GM23338 (cell line): ENCODE measurements around the gene EIF2S3. TPM values are rescaled to one million over a fixed set of nuclear protein-coding genes. Genes with fewer than 3 reads are reported as not detected.

Experiments used
- ATAC-seq: fragments of 200-7000 bp; cut with Tn5 transposase; 3 replicates; pipeline ENCODE4 v1.9.1; 2020
- DNase-seq: peaks from one replicate; pipeline ENCODE4 v3.0.0-alpha.2; 2015; ENCODE audit warnings: low spot score
- H2AFZ ChIP-seq: fragments of 200-600 bp; sonication (generic); 2 replicates; pipeline ENCODE4 v1.8.0; 2016; ENCODE audit warnings: antibody characterized with exemption, mild to moderate bottlenecking, moderate library complexity
- H3F3A ChIP-seq: fragments of 200-600 bp; sonication (generic); replicated peaks from 2 replicates; pipeline ENCODE4 v1.8.0; 2017; ENCODE audit warnings: antibody characterized with exemption, mixed run types, low read depth
- H3K27ac ChIP-seq: fragments of 200-600 bp; sonication (generic); 2 replicates; pipeline ENCODE4 v1.6.1; 2016; ENCODE audit warnings: low read depth
- H3K27me3 ChIP-seq: fragments of 200-600 bp; sonication (generic); 2 replicates; pipeline ENCODE4 v1.8.0; 2016; ENCODE audit warnings: mild to moderate bottlenecking, mixed run types, moderate library complexity; ENCODE audit not compliant: insufficient read depth
- H3K36me3 ChIP-seq: fragments of 200-600 bp; sonication (generic); 2 replicates; pipeline ENCODE4 v1.8.0; 2016; ENCODE audit warnings: mild to moderate bottlenecking; ENCODE audit not compliant: insufficient read depth
- H3K4me1 ChIP-seq: fragments of 200-600 bp; sonication (generic); 2 replicates; pipeline ENCODE4 v1.8.0; 2016; ENCODE audit warnings: mild to moderate bottlenecking, moderate library complexity; ENCODE audit not compliant: insufficient read depth
- H3K4me2 ChIP-seq: fragments of 200-600 bp; sonication (generic); 2 replicates; pipeline ENCODE4 v1.7.1; 2017; ENCODE audit warnings: mixed run types
- H3K4me3 ChIP-seq: fragments of 200-600 bp; sonication (generic); 2 replicates; pipeline ENCODE4 v1.6.1; 2016; ENCODE audit warnings: mixed run types
- H3K79me2 ChIP-seq: fragments of 200-600 bp; sonication (generic); replicated peaks from 2 replicates; pipeline ENCODE4 v1.8.0; 2017; ENCODE audit warnings: mild to moderate bottlenecking; ENCODE audit not compliant: insufficient read depth
- H3K9me2 ChIP-seq: fragments of 200-600 bp; sonication (generic); 2 replicates; pipeline ENCODE4 v1.8.0; 2017; ENCODE audit not compliant: insufficient read depth
- H4K20me1 ChIP-seq: fragments of 200-600 bp; sonication (generic); replicated peaks from 2 replicates; pipeline ENCODE4 v1.8.0; 2017; ENCODE audit warnings: mild to moderate bottlenecking; ENCODE audit not compliant: insufficient read depth
- H3K27ac Mint-ChIP-seq: 2 replicates; pipeline ENCODE4 v1.8.0; 2020; ENCODE audit warnings: inconsistent platforms, mild to moderate bottlenecking, moderate library complexity, mixed read lengths
- H3K27me3 Mint-ChIP-seq: 3 replicates; pipeline ENCODE4 v1.8.0; 2022; ENCODE audit warnings: low read depth, mild to moderate bottlenecking, moderate library complexity, mixed read lengths, inconsistent platforms; ENCODE audit not compliant: insufficient read depth, poor library complexity
- H3K36me3 Mint-ChIP-seq: 3 replicates; pipeline ENCODE4 v1.8.0; 2021; ENCODE audit warnings: low read depth, mild to moderate bottlenecking, inconsistent platforms, moderate library complexity, mixed read lengths
- H3K4me1 Mint-ChIP-seq: 3 replicates; pipeline ENCODE4 v1.8.0; 2020; ENCODE audit warnings: mild to moderate bottlenecking, inconsistent platforms, mixed read lengths
- H3K4me3 Mint-ChIP-seq: 3 replicates; pipeline ENCODE4 v1.8.0; 2021; ENCODE audit warnings: moderate library complexity, mild to moderate bottlenecking, inconsistent platforms, mixed read lengths
- H3K9me3 Mint-ChIP-seq: 3 replicates; pipeline ENCODE4 v1.8.0; 2020; ENCODE audit warnings: moderate library complexity, mild to moderate bottlenecking, inconsistent platforms, mixed read lengths
- CREB1 ChIP-seq: fragments of 250-450 bp; sonication (Bioruptor Pico); IDR thresholded peaks from 2 replicates; pipeline ENCODE4 v1.5.0; 2020; ENCODE audit warnings: low read depth, mild to moderate bottlenecking, moderate library complexity
- CTCF ChIP-seq, 2 experiments: fragments of 200-600 bp in 1 of 2; sonication (generic) in 1 of 2; conservative IDR thresholded peaks; 2 replicates each; pipeline versions ENCODE4 v1.5.1 to v1.6.1; 2016 to 2017; ENCODE audit warnings: antibody characterized with exemption in 2 of 2, low read depth in 2 of 2, mild to moderate bottlenecking in 2 of 2, moderate library complexity in 1 of 2
- EZH2 ChIP-seq: fragments of 200-600 bp; sonication (generic); IDR thresholded peaks from one replicate; pipeline ENCODE4 v1.8.0; 2017; ENCODE audit warnings: antibody characterized with exemption, mild to moderate bottlenecking, low read depth; ENCODE audit not compliant: unreplicated experiment
- JUNB ChIP-seq: IDR thresholded peaks from one replicate; pipeline ENCODE4 v1.6.1; 2016; ENCODE audit warnings: antibody characterized with exemption; ENCODE audit not compliant: unreplicated experiment
- NANOG ChIP-seq: IDR thresholded peaks from 2 replicates; pipeline ENCODE4 v1.6.1; 2016; ENCODE audit warnings: antibody characterized with exemption, borderline replicate concordance
- POLR2AphosphoS5 ChIP-seq: IDR thresholded peaks from 2 replicates; pipeline ENCODE4 v1.6.1; 2016; ENCODE audit warnings: antibody characterized with exemption, low read depth
- REST ChIP-seq: IDR thresholded peaks from one replicate; pipeline ENCODE4 v1.6.1; 2018; ENCODE audit warnings: antibody characterized with exemption; ENCODE audit not compliant: unreplicated experiment
- STAT1 ChIP-seq: IDR thresholded peaks from one replicate; pipeline ENCODE4 v1.6.1; 2016; ENCODE audit warnings: antibody characterized with exemption; ENCODE audit not compliant: unreplicated experiment
- ZNF114 ChIP-seq: fragments of 250-450 bp; sonication (Bioruptor Pico); IDR thresholded peaks from 2 replicates; pipeline ENCODE4 v1.5.0; 2020; ENCODE audit warnings: mild to moderate bottlenecking, moderate library complexity
- ZNF462 ChIP-seq: fragments of 250-450 bp; sonication (Bioruptor Pico); IDR thresholded peaks from 2 replicates; pipeline ENCODE4 v1.5.0; 2020; ENCODE audit warnings: mild to moderate bottlenecking, moderate library complexity
- polyA plus RNA-seq: library from polyadenylated mRNA; unstranded; fragments of >200 nt; fragmentation: Nextera tagmentation; extraction: Ambion mirVana; gene quantifications from 2 replicates; pipeline ENCODE4 v1.2.1, GENCODE V29; 2016
- total RNA-seq: library from RNA; depleted of rRNA; stranded (reverse); fragments of >200 nt; shearing (Covaris generic); gene quantifications from 2 replicates; pipeline ENCODE4 v1.2.3, GENCODE V29; 2014

The EIF2S3 gene
- total and polyA plus RNA-seq, 2 experiments from 2014 or later = 90.5 to 323 TPM

GRCh38 chrX:24024819-24025740 is 29.7 kb upstream of the EIF2S3 start:
- peak; percentile 70 for DNase-seq
- H3K4me2 ChIP-seq = peak overlapping the region; percentile 92
- no peaks in the 10 kb centered on the region for H3F3A ChIP-seq
- TF ChIP-seq NANOG (no peak), EZH2 (no peak), REST (no peak), CREB1 (CRISPR knock-in tag) (peak; percentile 76), CTCF (conservative IDR thresholded peaks at IDR 0.05; ENCODE audit: low read depth in 2 of 2) (no peak), POLR2AphosphoS5 (peak; percentile 81), JUNB (no peak), ZNF114 (CRISPR knock-in tag) (no peak), STAT1 (no peak), ZNF462 (CRISPR knock-in tag) (no peak)
- Mint-ChIP-seq H3K27ac (no peak overlapping the region), H3K27me3 (peaks cover 8% of the 10 kb centered on the region), H3K4me1 (peaks cover 2% of the 10 kb centered on the region; the same call in 2 of the 3 replicates), H3K4me3 (peak overlapping the region; percentile 81), H3K36me3 (peaks cover 11% of the 10 kb centered on the region), H3K9me3 (no peaks in the 10 kb centered on the region)
- no peaks in the 10 kb centered on the region for H3K9me2 ChIP-seq
- H3K27ac ChIP-seq = no peak overlapping the region; the same call in 1 of the 2 replicates
- H3K36me3 ChIP-seq = no peaks in the 10 kb centered on the region
- peaks cover 5% of the 10 kb centered on the region; the same call in 1 of the 2 replicates for H4K20me1 ChIP-seq
- ATAC-seq = peak; percentile 67
- H3K4me3 ChIP-seq = peak overlapping the region; percentile 91
- no peaks in the 10 kb centered on the region for H3K4me1 ChIP-seq
- H2AFZ ChIP-seq = no peak overlapping the region
- H3K79me2 ChIP-seq = peaks cover 47% of the 10 kb centered on the region
- H3K27me3 ChIP-seq = peaks cover 29% of the 10 kb centered on the region
